ENCODE results near the gene CMTM3. TPM values are rescaled to one million over a fixed set of nuclear protein-coding genes. Genes with fewer than 3 reads are reported as not detected.
A peak's percentile ranks its signal among the peaks of the same experiment; 100 is the strongest.
"Not testable (repeated sequence)": the region's sequence is repeated elsewhere in the genome, so short reads cannot be mapped to it uniquely, and the experiment has no call there.

The CMTM3 gene
- total RNA-seq (10 to 100 TPM; 55.2 to 55.8 TPM), polyA plus RNA-seq (10 to 100 TPM; 76.1 to 81.3 (median 78.5) TPM), total RNA-seq (45.3 to 98.6 (median 53.8) reads per million in 6 experiments)

GRCh38 chr16:66604376-66605176, at the start of gene CMTM3:
TSS of gene CMTM3 (plus strand) at chr16:66604704. CDS start at chr16:66604806, 102 bp downstream.
- POLR2A ChIA-PET: interaction anchor here (0.7 to 2.5 kb wide), 22 partner anchors 11 to 264 kb away, joined by 3 to 33 read pairs (median 5); partner anchors contain the start of genes CKLF, CMTM2, DYNC1LI2 and NAE1
- DNase-seq: peak; percentile 56 to 82 (median 72)
- Mint-ChIP-seq H3K36me3 (peaks cover 0 to 6% (median 3%) of the 10 kb centered on the region in 3 donors), H3K4me3 (peak within 1 kb of the TSS; percentile 85 to 97 (median 93)), H3K9me3 (peaks cover 0 to 7% (median 0%) of the 10 kb centered on the region in 9 donors), H3K4me1 (peaks cover 22 to 62% (median 53%) of the 10 kb centered on the region in 4 donors), H3K27me3 (peaks cover 0 to 2% (median 0%) of the 10 kb centered on the region in 5 donors), H3K27ac (peak within 1 kb of the TSS; percentile 91 to 97 (median 94))
- peak; percentile 55 to 62 for ATAC-seq

GRCh38 chr16:66560107-66560506, 44.4 kb upstream of the CMTM3 start:
- peak overlapping the region in 9 of 10 donors; percentile 5 to 83 (median 20) for H3K27ac Mint-ChIP-seq
- POLR2A ChIA-PET: no interaction called here
- no peak overlapping the region for H3K4me3 Mint-ChIP-seq
- no peaks in the 10 kb centered on the region for H3K9me3 Mint-ChIP-seq
- H3K4me1 Mint-ChIP-seq: peaks cover 28 to 72% (median 59%) of the 10 kb centered on the region in 4 donors
- H3K36me3 Mint-ChIP-seq: peaks cover 0 to 69% (median 0%) of the 10 kb centered on the region in 3 donors
- DNase-seq (no peak), ATAC-seq (no peak)
- no peaks in the 10 kb centered on the region for H3K27me3 Mint-ChIP-seq

GRCh38 chr16:66561381-66562080, 43.0 kb upstream of the CMTM3 start:
- Mint-ChIP-seq H3K4me1 (peaks cover 16 to 59% (median 45%) of the 10 kb centered on the region in 4 donors), H3K4me3 (peak overlapping the region in 2 of 10 donors; percentile 15 to 37), H3K27me3 (no peaks in the 10 kb centered on the region), H3K36me3 (peaks cover 0 to 70% (median 0%) of the 10 kb centered on the region in 3 donors), H3K9me3 (no peaks in the 10 kb centered on the region), H3K27ac (peak overlapping the region in 7 of 10 donors; percentile 32 to 83 (median 60))
- ATAC-seq: no peak
- DNase-seq: no peak
- POLR2A ChIA-PET: interaction anchor here (1.2 to 4.1 kb wide), 3 partner anchors 9 to 42 kb away, joined by 4 to 28 read pairs (median 13); partner anchors contain the start of gene CKLF

- H3K9me3 Mint-ChIP-seq: no peaks in the 10 kb centered on the region
- ATAC-seq: peak in 1 of 2 donors; percentile 49
- peaks cover 15 to 57% (median 43%) of the 10 kb centered on the region in 4 donors for H3K4me1 Mint-ChIP-seq
- H3K36me3 Mint-ChIP-seq: peaks cover 0 to 75% (median 4%) of the 10 kb centered on the region in 3 donors
- H3K4me3 Mint-ChIP-seq: peak overlapping the region in 2 of 10 donors; percentile 38 to 43
- DNase-seq: peak in 3 of 10 donors; percentile 29 to 52 (median 38)
- H3K27ac Mint-ChIP-seq: peak overlapping the region in 7 of 10 donors; percentile 18 to 81 (median 59)
- no peaks in the 10 kb centered on the region for H3K27me3 Mint-ChIP-seq
- POLR2A ChIA-PET: interaction anchor here (0.9 to 4.1 kb wide), 4 partner anchors 10 to 41 kb away, joined by 3 to 28 read pairs (median 8); partner anchors contain the start of gene CKLF
These were observed 42.1 kb upstream of the CMTM3 start for GRCh38 chr16:66562409-66562808.

- Mint-ChIP-seq H3K9me3 (no peaks in the 10 kb centered on the region), H3K4me3 (peak overlapping the region in 1 of 10 donors; percentile 43), H3K27ac (peak overlapping the region in 8 of 10 donors; percentile 12 to 81 (median 40)), H3K27me3 (no peaks in the 10 kb centered on the region), H3K4me1 (peaks cover 13 to 51% (median 38%) of the 10 kb centered on the region in 4 donors), H3K36me3 (peaks cover 0 to 76% (median 10%) of the 10 kb centered on the region in 3 donors)
- ATAC-seq: no peak
- no peak for DNase-seq
- POLR2A ChIA-PET: interaction anchor here (0.9 to 4.1 kb wide), 4 partner anchors 11 to 41 kb away, joined by 3 to 28 read pairs (median 8); partner anchors contain the start of gene CKLF
These were observed 41.5 kb upstream of the CMTM3 start for GRCh38 chr16:66562986-66563385.

GRCh38 chr16:66563574-66564334, 40.8 kb upstream of the CMTM3 start:
- Mint-ChIP-seq H3K4me3 (no peak overlapping the region), H3K27me3 (no peaks in the 10 kb centered on the region), H3K9me3 (no peaks in the 10 kb centered on the region), H3K27ac (peak overlapping the region in 5 of 10 donors; percentile 27 to 81 (median 46)), H3K36me3 (peaks cover 0 to 70% (median 10%) of the 10 kb centered on the region in 3 donors), H3K4me1 (peaks cover 13 to 45% (median 35%) of the 10 kb centered on the region in 4 donors)
- no peak for ATAC-seq
- no peak for DNase-seq
- POLR2A ChIA-PET: interaction anchor here (1.1 to 4.1 kb wide), 2 partner anchors 12 to 25 kb away, joined by 4 to 28 read pairs; partner anchors contain the start of gene CKLF

GRCh38 chr16:66566051-66566901, 38.2 kb upstream of the CMTM3 start, which contains the start of gene CMTM1:
TSS of gene CMTM1 (plus strand) at chr16:66566439. CDS start at chr16:66566514, 75 bp downstream.
- no peak for DNase-seq
- ATAC-seq: no peak
- no peaks in the 10 kb centered on the region for H3K9me3 Mint-ChIP-seq
- H3K27ac Mint-ChIP-seq: peak within 1 kb of the TSS in 5 of 10 donors; percentile 27 to 56 (median 39)
- POLR2A ChIA-PET: no interaction called here
- peaks cover 7 to 29% (median 15%) of the 10 kb centered on the region in 4 donors for H3K4me1 Mint-ChIP-seq
- peaks cover 0 to 50% (median 10%) of the 10 kb centered on the region in 3 donors for H3K36me3 Mint-ChIP-seq
- H3K4me3 Mint-ChIP-seq: no peak within 1 kb of the TSS
- H3K27me3 Mint-ChIP-seq: no peaks in the 10 kb centered on the region

- ATAC-seq, H3K4me3 Mint-ChIP-seq, POLR2A ChIA-PET, DNase-seq, H3K27me3 Mint-ChIP-seq, H3K9me3 Mint-ChIP-seq: not testable (repeated sequence)
- H3K27ac Mint-ChIP-seq: peak overlapping the region in 3 of 10 donors; percentile 27 to 81 (median 44)
- H3K4me1 Mint-ChIP-seq: peaks cover 0 to 24% (median 11%) of the 10 kb centered on the region in 4 donors
- H3K36me3 Mint-ChIP-seq: peaks cover 0 to 44% (median 10%) of the 10 kb centered on the region in 3 donors
These were observed 37.2 kb upstream of the CMTM3 start for GRCh38 chr16:66567270-66567669.

- no peak overlapping the region for H3K4me3 Mint-ChIP-seq
- DNase-seq (no peak), ATAC-seq (no peak)
- peaks cover 0 to 13% (median 6%) of the 10 kb centered on the region in 4 donors for H3K4me1 Mint-ChIP-seq
- H3K27me3 Mint-ChIP-seq: no peaks in the 10 kb centered on the region
- POLR2A ChIA-PET: no interaction called here
- H3K36me3 Mint-ChIP-seq: peaks cover 0 to 40% (median 10%) of the 10 kb centered on the region in 3 donors
- H3K9me3 Mint-ChIP-seq: no peaks in the 10 kb centered on the region
- H3K27ac Mint-ChIP-seq: peak overlapping the region in 1 of 10 donors; percentile 44
These were observed 36.1 kb upstream of the CMTM3 start for GRCh38 chr16:66568355-66568754.

GRCh38 chr16:66569131-66569530, 35.4 kb upstream of the CMTM3 start:
- peaks cover 0 to 32% (median 10%) of the 10 kb centered on the region in 3 donors for H3K36me3 Mint-ChIP-seq
- POLR2A ChIA-PET: interaction anchor here (0.7 kb wide), 1 partner anchor 435 kb away, joined by 4 read pairs; no protein-coding TSS in a partner anchor
- ATAC-seq: no peak
- no peaks in the 10 kb centered on the region for H3K9me3 Mint-ChIP-seq
- H3K4me3 Mint-ChIP-seq: no peak overlapping the region
- H3K27ac Mint-ChIP-seq: peak overlapping the region in 4 of 10 donors; percentile 5 to 54 (median 30)
- H3K4me1 Mint-ChIP-seq: peaks cover 0 to 9% (median 3%) of the 10 kb centered on the region in 4 donors
- H3K27me3 Mint-ChIP-seq: no peaks in the 10 kb centered on the region
- DNase-seq: no peak

Measured in naive thymus-derived CD8-positive, alpha-beta T cell (primary cell).